Psoas muscle (tissue), 8 donors: ENCODE measurements around the gene ELP2. TPM values are rescaled to one million over a fixed set of nuclear protein-coding genes. Genes with fewer than 3 reads are reported as not detected.
"Not testable (repeated sequence)": the region's sequence is repeated elsewhere in the genome, so short reads cannot be mapped to it uniquely, and the experiment has no call there.

Source experiments
- ATAC-seq, 4 donors: fragments of 200-7000 bp; cut with Tn5 transposase; one replicate each; pipeline ENCODE4 v1.9.1; 2020; ENCODE audit warnings: moderate library complexity in 3 of 4, mild to moderate bottlenecking in 2 of 4
- DNase-seq, 2 donors: peaks; one replicate each; pipeline ENCODE4 v3.0.0-alpha.2; 2020
- H3K27ac ChIP-seq: fragments of 200-600 bp; one replicate; pipeline ENCODE4 v1.8.0; 2022
- H3K27me3 ChIP-seq, 3 donors: fragments of 200-600 bp in 1 of 3; one replicate each; pipeline versions ENCODE4 v1.6.1 to v1.8.0; 2013 to 2022; ENCODE audit warnings: low read length in 2 of 3, mild to moderate bottlenecking in 2 of 3, moderate library complexity in 1 of 3; ENCODE audit not compliant: insufficient read depth in 3 of 3
- H3K36me3 ChIP-seq, 2 donors: fragments of 200-600 bp in 1 of 2; one replicate each; pipeline versions ENCODE4 v1.6.1 to v1.8.0; 2013 to 2022; ENCODE audit warnings: low read depth in 1 of 2, mild to moderate bottlenecking in 1 of 2, moderate library complexity in 1 of 2; ENCODE audit not compliant: insufficient read depth in 1 of 2
- H3K4me1 ChIP-seq: fragments of 200-600 bp; one replicate; pipeline ENCODE4 v1.8.0; 2022
- H3K4me3 ChIP-seq: fragments of 200-600 bp; one replicate; pipeline ENCODE4 v1.8.0; 2022; ENCODE audit warnings: mild to moderate bottlenecking
- H3K9me3 ChIP-seq: fragments of 200-600 bp; one replicate; pipeline ENCODE4 v1.8.0; 2022
- WGBS, 3 donors: extraction: QIAGEN DNeasy Blood & Tissue Kit; methylation state at CpG; one replicate each; pipeline versions ENCODE4 v1.1.6 to v1.1.7; 2013; 5-methylcytosine and 5-hydroxymethylcytosine counted together
- intact Hi-C, 2 donors: fragments of 100-400 bp; cut with DNase I; formaldehyde crosslinking; loops; one replicate each; pipeline versions ENCODE4 v1.11.0 to v1.14.2; 2022
- polyA plus RNA-seq, 3 donors: library from polyadenylated mRNA; stranded (reverse); fragments of 200-250 nt; gene quantifications; one replicate each; pipeline ENCODE4 v1.2.3, GENCODE V29; 2013
- total RNA-seq, 4 donors: library from RNA; stranded (reverse); fragmentation: NEBNext Ultra II Directional in 2 of 4; extraction: Animal tissue kit (Norgen Biotek cat#: 25700) in 2 of 4; gene quantifications; one replicate each; pipeline versions ENCODE4 v1.2.1 to v1.2.4, GENCODE V29; 2021 to 2023
- TF ChIP-seq, protein P1 (sequence below): fragments of 200-600 bp; IDR thresholded peaks from one replicate; pipeline ENCODE4 v1.8.0; 2022; ENCODE audit warnings: antibody characterized with exemption
- donor health status: healthy with polysubstance abuse.
- donor health status: DM: no; HTN: no; CAD: no; lungs with moderate emphysema.
- donor health status: Bipolar disorder and iron deficiency.
- donor health status: healthy.
- donor health status: DM: yes; HTN: yes; CAD: no.
- donor health status: DM: no; HTN: no; CAD: no.
- donor health status: DM: no; HTN: no; CAD: no.
- donor health status: DM: yes; HTN: yes; CAD: no.

The ELP2 gene
- total and polyA plus RNA-seq, 7 donors: 25.0 to 65.5 (median 54.7) TPM

DNA sequence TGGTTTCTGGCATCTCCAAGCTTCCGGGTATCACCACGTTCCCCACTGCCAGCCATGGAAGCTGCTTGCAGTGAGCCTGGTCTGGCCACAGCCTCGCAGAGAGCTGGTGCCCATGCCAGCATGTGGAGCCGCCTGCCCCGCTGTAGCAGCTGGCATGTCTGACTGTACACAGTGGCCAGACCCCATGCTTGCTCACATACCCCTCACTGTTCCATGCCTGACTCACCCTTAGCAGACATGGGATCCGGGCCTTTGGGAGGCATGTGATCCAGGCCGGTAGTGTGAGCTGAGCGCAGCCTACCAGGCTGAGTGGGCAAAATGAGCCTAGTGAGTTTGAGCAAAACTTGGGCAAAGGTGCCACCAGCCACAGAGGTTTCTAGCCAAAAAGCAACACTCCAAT lies 43.5 kb upstream of the ELP2 start:
- Histone ChIP-seq H3K4me3 (no peak overlapping the region), H3K9me3 (peaks cover 3% of the 10 kb centered on the region), H3K4me1 (no peaks in the 10 kb centered on the region), H3K36me3 (no peaks in the 10 kb centered on the region), H3K27me3 (no peaks in the 10 kb centered on the region), H3K27ac (no peak overlapping the region)
- TF ChIP-seq, protein P1, sequence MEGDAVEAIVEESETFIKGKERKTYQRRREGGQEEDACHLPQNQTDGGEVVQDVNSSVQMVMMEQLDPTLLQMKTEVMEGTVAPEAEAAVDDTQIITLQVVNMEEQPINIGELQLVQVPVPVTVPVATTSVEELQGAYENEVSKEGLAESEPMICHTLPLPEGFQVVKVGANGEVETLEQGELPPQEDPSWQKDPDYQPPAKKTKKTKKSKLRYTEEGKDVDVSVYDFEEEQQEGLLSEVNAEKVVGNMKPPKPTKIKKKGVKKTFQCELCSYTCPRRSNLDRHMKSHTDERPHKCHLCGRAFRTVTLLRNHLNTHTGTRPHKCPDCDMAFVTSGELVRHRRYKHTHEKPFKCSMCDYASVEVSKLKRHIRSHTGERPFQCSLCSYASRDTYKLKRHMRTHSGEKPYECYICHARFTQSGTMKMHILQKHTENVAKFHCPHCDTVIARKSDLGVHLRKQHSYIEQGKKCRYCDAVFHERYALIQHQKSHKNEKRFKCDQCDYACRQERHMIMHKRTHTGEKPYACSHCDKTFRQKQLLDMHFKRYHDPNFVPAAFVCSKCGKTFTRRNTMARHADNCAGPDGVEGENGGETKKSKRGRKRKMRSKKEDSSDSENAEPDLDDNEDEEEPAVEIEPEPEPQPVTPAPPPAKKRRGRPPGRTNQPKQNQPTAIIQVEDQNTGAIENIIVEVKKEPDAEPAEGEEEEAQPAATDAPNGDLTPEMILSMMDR: no peak
- DNase-seq (no peak), ATAC-seq (no peak)
- 69 to 80% (median 74%) methylated on average over 8 of the region's 8 CpGs for WGBS, 3 donors
- intact Hi-C loops: no loop called here

DNA sequence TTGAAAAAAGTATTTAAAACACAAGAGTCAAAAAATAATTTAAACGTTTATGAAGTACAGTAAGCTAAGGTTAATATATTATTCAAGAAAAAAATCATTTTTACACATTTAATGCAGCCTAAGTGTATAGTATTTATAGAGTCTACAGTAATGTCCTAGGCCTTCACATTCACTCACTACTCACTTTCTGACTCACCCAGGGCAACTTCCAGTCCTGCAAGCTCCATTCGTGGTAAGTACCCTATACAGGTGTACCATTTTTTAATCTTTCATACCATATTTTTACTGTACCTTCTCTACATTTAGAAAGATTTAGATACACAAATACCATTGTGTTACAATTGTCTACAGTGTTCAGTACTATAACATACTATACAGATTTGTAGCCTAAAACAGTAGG lies 41.4 kb upstream of the ELP2 start:
- no peaks in the 10 kb centered on the region for H3K9me3 ChIP-seq
- 82 to 84% (median 83%) methylated on average over 2 of the region's 2 CpGs for WGBS, 3 donors
- H3K4me3 ChIP-seq: no peak overlapping the region
- no peaks in the 10 kb centered on the region for H3K4me1 ChIP-seq
- DNase-seq (no peak), ATAC-seq (no peak)
- no peaks in the 10 kb centered on the region for H3K27me3 ChIP-seq
- TF ChIP-seq, protein P1: no peak
- H3K27ac ChIP-seq: no peak overlapping the region
- no peaks in the 10 kb centered on the region for H3K36me3 ChIP-seq
- intact Hi-C loops: no loop called here

- Histone ChIP-seq H3K27me3 (no peaks in the 10 kb centered on the region), H3K4me3 (no peak overlapping the region), H3K36me3 (no peaks in the 10 kb centered on the region), H3K9me3 (no peaks in the 10 kb centered on the region), H3K4me1 (no peaks in the 10 kb centered on the region), H3K27ac (no peak overlapping the region)
- ATAC-seq (no peak), DNase-seq (no peak)
- 70 to 77% (median 75%) methylated on average over 6 of the region's 6 CpGs for WGBS, 3 donors
- intact Hi-C loops: no loop called here
- TF ChIP-seq, protein P1: no peak
Observed at GRCh38 chr18:36089001-36089400, 40.7 kb upstream of the ELP2 start.

DNA sequence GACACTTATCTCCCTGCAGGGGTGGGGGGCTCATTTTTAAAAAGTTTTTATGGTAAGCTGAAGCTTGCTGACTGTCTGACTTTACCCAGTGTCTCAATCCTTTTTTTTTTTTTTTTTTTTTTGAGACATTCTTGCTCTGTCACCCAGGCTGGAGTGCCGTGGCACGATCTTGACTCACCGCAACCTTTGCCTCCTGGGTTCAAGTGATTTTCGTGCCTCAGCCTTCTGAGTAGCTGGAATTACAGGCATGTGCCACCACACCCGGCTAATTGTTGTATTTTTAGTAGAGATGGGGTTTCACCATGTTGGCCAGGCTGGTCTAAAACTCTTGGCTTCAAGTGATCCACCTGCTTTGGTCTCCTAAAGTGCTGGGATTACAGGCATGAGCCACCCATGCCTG lies 37.6 kb upstream of the ELP2 start:
- not testable (repeated sequence) for H3K9me3 ChIP-seq, H3K4me1 ChIP-seq, H3K36me3 ChIP-seq, ATAC-seq, H3K4me3 ChIP-seq, H3K27me3 ChIP-seq, DNase-seq, H3K27ac ChIP-seq
- intact Hi-C loops: loop anchor here in 1 of 2 donors (10.0 kb wide), 1 partner anchor 483 kb away; no protein-coding TSS in a partner anchor
- 30 to 45% (median 32%) methylated on average over 5 of the region's 5 CpGs for WGBS, 3 donors

DNA sequence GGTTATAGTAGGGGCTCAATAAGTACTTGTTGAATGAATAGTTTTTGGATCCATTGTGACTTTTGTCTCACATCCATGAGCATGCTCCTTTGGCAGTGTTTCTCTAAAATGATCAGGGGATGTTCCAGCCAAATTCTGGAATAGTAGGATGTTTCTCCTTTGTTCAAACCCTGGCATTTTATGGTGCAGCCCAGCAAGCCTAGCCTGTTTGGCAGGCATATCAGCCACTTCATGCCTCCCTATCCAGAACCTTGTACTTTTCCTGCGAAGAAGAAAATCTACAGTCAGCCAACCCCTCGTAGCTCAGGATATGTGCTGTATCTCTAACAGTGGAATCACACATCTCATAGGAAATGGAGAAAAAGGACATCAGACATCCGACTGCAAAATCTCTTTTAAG lies 35.3 kb upstream of the ELP2 start:
- WGBS, 3 donors: 57 to 66% (median 61%) methylated on average over 3 of the region's 3 CpGs
- H3K27ac ChIP-seq: no peak overlapping the region

More for the DNA sequence above, 35.3 kb upstream of the ELP2 start:
- Histone ChIP-seq H3K27me3 (no peaks in the 10 kb centered on the region), H3K36me3 (no peaks in the 10 kb centered on the region), H3K4me3 (no peak overlapping the region), H3K9me3 (no peaks in the 10 kb centered on the region), H3K4me1 (no peaks in the 10 kb centered on the region)
- intact Hi-C loops: loop anchor here in 1 of 2 donors (10.0 kb wide), 1 partner anchor 480 kb away; no protein-coding TSS in a partner anchor
- ATAC-seq: no peak
- TF ChIP-seq, protein P1: no peak
- no peak for DNase-seq
